Stomach smooth muscle (tissue), 2 donors: ENCODE data around the gene TGFBR1.

Experiments used
- H3K27ac ChIP-seq: one replicate; pipeline ENCODE4 v1.7.0; 2013; ENCODE audit warnings: mild to moderate bottlenecking, low read length, inconsistent platforms
- H3K27me3 ChIP-seq, 2 donors: one replicate each; pipeline ENCODE4 v1.7.0; 2013; ENCODE audit warnings: low read length in 2 of 2; ENCODE audit not compliant: insufficient read depth in 2 of 2, control insufficient read depth in 1 of 2
- H3K36me3 ChIP-seq, 2 donors: one replicate each; pipeline ENCODE4 v1.7.0; 2013; ENCODE audit warnings: low read length in 2 of 2; ENCODE audit not compliant: control insufficient read depth in 2 of 2, insufficient read depth in 2 of 2
- H3K4me1 ChIP-seq: one replicate; pipeline ENCODE4 v1.7.0; 2013; ENCODE audit warnings: low read length; ENCODE audit not compliant: control insufficient read depth, insufficient read depth
- H3K4me3 ChIP-seq, 2 donors: one replicate each; pipeline ENCODE4 v1.7.0; 2013; ENCODE audit warnings: low read length in 2 of 2
- H3K9ac ChIP-seq, 2 donors: one replicate each; pipeline ENCODE4 v1.7.0; 2013; ENCODE audit warnings: low read length in 2 of 2, mild to moderate bottlenecking in 1 of 2
- H3K9me3 ChIP-seq, 2 donors: one replicate each; pipeline ENCODE4 v1.7.0; 2013; ENCODE audit warnings: low read length in 2 of 2; ENCODE audit not compliant: control insufficient read depth in 2 of 2
- donor health status: healthy.
- donor health status: Pancreatic carcinoma.

TGFBR1 gene

GRCh38 chr9:99137891-99138290 lies 33.0 kb downstream of the TGFBR1 start:
- no peak overlapping the region for H3K4me3 ChIP-seq
- H3K36me3 ChIP-seq, result peaks cover 0 to 2% of the 10 kb centered on the region in 2 donors
- no peaks in the 10 kb centered on the region for H3K27me3 ChIP-seq
- H3K9me3 ChIP-seq, result no peaks in the 10 kb centered on the region
- H3K27ac ChIP-seq, result no peak overlapping the region
- no peak overlapping the region for H3K9ac ChIP-seq
- peaks cover 11% of the 10 kb centered on the region for H3K4me1 ChIP-seq

GRCh38 chr9:99138424-99139284 lies 33.7 kb downstream of the TGFBR1 start:
- Histone ChIP-seq H3K4me3 (no peak overlapping the region), H3K9me3 (no peaks in the 10 kb centered on the region), H3K9ac (no peak overlapping the region), H3K36me3 (peaks cover 0 to 2% of the 10 kb centered on the region in 2 donors), H3K27ac (no peak overlapping the region), H3K27me3 (no peaks in the 10 kb centered on the region), H3K4me1 (peaks cover 11% of the 10 kb centered on the region)

- H3K9ac ChIP-seq, result no peak overlapping the region
- peaks cover 7% of the 10 kb centered on the region for H3K4me1 ChIP-seq
- H3K27ac ChIP-seq, result peak overlapping the region; percentile 20
- H3K4me3 ChIP-seq, result no peak overlapping the region
- H3K9me3 ChIP-seq, result no peaks in the 10 kb centered on the region
- peaks cover under 1 to 8% of the 10 kb centered on the region in 2 donors for H3K36me3 ChIP-seq
- no peaks in the 10 kb centered on the region for H3K27me3 ChIP-seq
Measured at GRCh38 chr9:99139868-99140267, 35.0 kb downstream of the TGFBR1 start.

GRCh38 chr9:99140685-99141314 lies 35.9 kb downstream of the TGFBR1 start:
- H3K36me3 ChIP-seq, result peaks cover 9 to 17% of the 10 kb centered on the region in 2 donors
- no peaks in the 10 kb centered on the region for H3K9me3 ChIP-seq
- no peak overlapping the region for H3K4me3 ChIP-seq
- H3K27ac ChIP-seq, result peak overlapping the region; percentile 20
- H3K9ac ChIP-seq, result peak overlapping the region in 1 of 2 donors; percentile 47
- H3K4me1 ChIP-seq, result peaks cover 4% of the 10 kb centered on the region
- H3K27me3 ChIP-seq, result no peaks in the 10 kb centered on the region

GRCh38 chr9:99141849-99142248 lies 36.9 kb downstream of the TGFBR1 start:
- Histone ChIP-seq H3K4me3 (no peak overlapping the region), H3K27me3 (no peaks in the 10 kb centered on the region), H3K9me3 (no peaks in the 10 kb centered on the region), H3K27ac (peak overlapping the region; percentile 20), H3K9ac (peak overlapping the region in 1 of 2 donors; percentile 23), H3K4me1 (peaks cover 4% of the 10 kb centered on the region), H3K36me3 (peaks cover 17 to 28% of the 10 kb centered on the region in 2 donors)

GRCh38 chr9:99142275-99142674 lies 37.4 kb downstream of the TGFBR1 start:
- no peaks in the 10 kb centered on the region for H3K9me3 ChIP-seq
- no peak overlapping the region for H3K4me3 ChIP-seq
- H3K9ac ChIP-seq, result no peak overlapping the region
- H3K4me1 ChIP-seq, result peaks cover 4% of the 10 kb centered on the region
- peaks cover 21 to 32% of the 10 kb centered on the region in 2 donors for H3K36me3 ChIP-seq
- H3K27me3 ChIP-seq, result no peaks in the 10 kb centered on the region
- peak overlapping the region; percentile 20 for H3K27ac ChIP-seq

- H3K27me3 ChIP-seq, result no peaks in the 10 kb centered on the region
- peaks cover 31 to 36% of the 10 kb centered on the region in 2 donors for H3K36me3 ChIP-seq
- H3K9me3 ChIP-seq, result no peaks in the 10 kb centered on the region
- H3K4me1 ChIP-seq, result peaks cover 4% of the 10 kb centered on the region
- H3K9ac ChIP-seq, result no peak overlapping the region
- H3K4me3 ChIP-seq, result no peak overlapping the region
- no peak overlapping the region for H3K27ac ChIP-seq
Measured at GRCh38 chr9:99143655-99144054, 38.7 kb downstream of the TGFBR1 start.

GRCh38 chr9:99144966-99145365 lies 40.1 kb downstream of the TGFBR1 start:
- Histone ChIP-seq H3K9ac (no peak overlapping the region), H3K27me3 (no peaks in the 10 kb centered on the region), H3K27ac (no peak overlapping the region), H3K4me3 (no peak overlapping the region), H3K36me3 (peaks cover 39 to 40% of the 10 kb centered on the region in 2 donors), H3K9me3 (no peaks in the 10 kb centered on the region), H3K4me1 (peaks cover 4% of the 10 kb centered on the region)

- Histone ChIP-seq H3K27ac (no peak overlapping the region), H3K36me3 (peaks cover 39 to 40% of the 10 kb centered on the region in 2 donors), H3K9me3 (no peaks in the 10 kb centered on the region), H3K4me3 (no peak overlapping the region), H3K27me3 (no peaks in the 10 kb centered on the region), H3K4me1 (peaks cover 2% of the 10 kb centered on the region), H3K9ac (no peak overlapping the region)
Measured at GRCh38 chr9:99146574-99146973, 41.7 kb downstream of the TGFBR1 start.

GRCh38 chr9:99147177-99147576 lies 42.3 kb downstream of the TGFBR1 start:
- Histone ChIP-seq H3K36me3 (peaks cover 39 to 40% of the 10 kb centered on the region in 2 donors), H3K4me3 (no peak overlapping the region), H3K27me3 (no peaks in the 10 kb centered on the region), H3K9me3 (no peaks in the 10 kb centered on the region), H3K4me1 (no peaks in the 10 kb centered on the region), H3K9ac (no peak overlapping the region), H3K27ac (no peak overlapping the region)
